CD4-positive, alpha-beta T cell treated with Interleukin-21 for 1 hour (primary cell): ENCODE results near the gene DRD2.

ENCODE experiments used
- DNase-seq: peaks from one replicate; pipeline ENCODE4 v3.0.0-alpha.2; 2020

The DRD2 gene

GRCh38 chr11:113440816-113441215, 34.4 kb downstream of the DRD2 start:
- no peak for DNase-seq

- no peak for DNase-seq
Measured at GRCh38 chr11:113436672-113437252, 38.4 kb downstream of the DRD2 start.

- DNase-seq, result no peak
Measured at GRCh38 chr11:113435190-113435968, 39.8 kb downstream of the DRD2 start.

GRCh38 chr11:113431746-113432145, 43.5 kb downstream of the DRD2 start:
- no peak for DNase-seq

GRCh38 chr11:113426686-113427085, 48.5 kb downstream of the DRD2 start:
- no peak for DNase-seq

GRCh38 chr11:113420808-113421207, 54.4 kb downstream of the DRD2 start:
- DNase-seq, result no peak

- DNase-seq, result no peak
Measured at GRCh38 chr11:113419454-113420003, 55.7 kb downstream of the DRD2 start.

- no peak for DNase-seq
Measured at GRCh38 chr11:113417428-113417827, 57.8 kb downstream of the DRD2 start.

- no peak for DNase-seq
Measured at GRCh38 chr11:113415343-113415742, 59.9 kb downstream of the DRD2 start.

GRCh38 chr11:113412675-113413074, 62.5 kb downstream of the DRD2 start:
- DNase-seq, result no peak

GRCh38 chr11:113411536-113411935, 63.7 kb downstream of the DRD2 start:
- no peak for DNase-seq

GRCh38 chr11:113410414-113411135, 64.6 kb downstream of the DRD2 start:
- no peak for DNase-seq

- no peak for DNase-seq
Measured at GRCh38 chr11:113409526-113409925, 65.7 kb downstream of the DRD2 start.

GRCh38 chr11:113408887-113409286, 66.3 kb downstream of the DRD2 start:
- DNase-seq, result no peak

GRCh38 chr11:113408206-113408605, 67.0 kb downstream of the DRD2 start:
- DNase-seq, result no peak

GRCh38 chr11:113407163-113407562, 68.0 kb downstream of the DRD2 start:
- DNase-seq, result no peak

GRCh38 chr11:113405724-113406478, 69.3 kb downstream of the DRD2 start:
- DNase-seq, result no peak

GRCh38 chr11:113404859-113405430, 70.3 kb downstream of the DRD2 start:
- no peak for DNase-seq

GRCh38 chr11:113401718-113402117, 73.5 kb downstream of the DRD2 start:
- DNase-seq, result no peak

- no peak for DNase-seq
Measured at GRCh38 chr11:113400631-113401230, 74.5 kb downstream of the DRD2 start.

GRCh38 chr11:113398669-113399430, 76.3 kb downstream of the DRD2 start:
- DNase-seq, result no peak
